CD4-positive, alpha-beta T cell treated with Interleukin-17A for 4 hours (primary cell): Measurements from ENCODE around the gene ELL.
A peak's percentile ranks its signal among the peaks of the same experiment; 100 is the strongest.

Source experiments
- DNase-seq: peaks from one replicate; pipeline ENCODE4 v3.0.0-alpha.2; 2020; ENCODE audit warnings: mixed read lengths

ELL gene

DNA sequence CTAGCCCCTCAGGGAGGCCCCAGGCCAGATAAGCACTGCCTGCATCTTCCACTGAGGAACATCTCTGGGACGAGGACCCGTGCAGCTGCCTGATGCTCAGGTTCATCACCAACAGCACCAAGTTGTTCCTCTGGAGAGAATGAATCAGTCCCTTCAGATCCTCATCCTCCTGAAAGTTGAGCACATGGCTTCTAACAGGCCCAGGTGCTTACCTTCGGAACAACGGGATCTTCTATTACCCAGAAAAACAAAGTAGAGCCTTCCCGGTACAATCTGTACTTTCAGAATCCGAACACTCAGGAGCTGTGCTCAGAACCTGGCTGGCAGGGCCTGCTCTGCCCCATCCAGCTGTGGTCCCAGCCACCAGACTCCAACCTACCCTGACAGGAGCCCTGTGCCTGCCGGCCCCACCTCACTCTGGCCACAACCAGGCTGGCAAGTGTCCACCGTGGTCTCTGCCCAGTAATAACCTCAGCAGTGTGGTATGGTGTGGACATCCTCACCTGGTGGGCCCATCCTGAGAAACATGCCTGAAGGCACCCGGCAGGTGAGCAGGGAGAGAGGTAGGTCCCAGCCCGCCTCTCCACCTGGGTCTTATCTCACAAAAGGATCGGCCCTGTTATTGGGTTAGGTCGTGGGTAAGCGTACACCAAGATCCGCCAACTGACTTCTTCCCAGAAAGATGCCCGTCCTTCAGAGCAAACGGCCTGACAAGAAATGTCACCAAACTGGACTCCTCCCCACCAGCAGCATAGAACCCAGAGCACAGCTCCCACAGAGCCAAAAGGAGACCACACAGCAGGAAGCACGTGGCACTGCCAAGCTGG lies 34.1 kb downstream of the ELL start:
- no peak for DNase-seq

GRCh38 chr19:18486746-18487145 lies 35.1 kb downstream of the ELL start:
- DNase-seq = no peak

DNA sequence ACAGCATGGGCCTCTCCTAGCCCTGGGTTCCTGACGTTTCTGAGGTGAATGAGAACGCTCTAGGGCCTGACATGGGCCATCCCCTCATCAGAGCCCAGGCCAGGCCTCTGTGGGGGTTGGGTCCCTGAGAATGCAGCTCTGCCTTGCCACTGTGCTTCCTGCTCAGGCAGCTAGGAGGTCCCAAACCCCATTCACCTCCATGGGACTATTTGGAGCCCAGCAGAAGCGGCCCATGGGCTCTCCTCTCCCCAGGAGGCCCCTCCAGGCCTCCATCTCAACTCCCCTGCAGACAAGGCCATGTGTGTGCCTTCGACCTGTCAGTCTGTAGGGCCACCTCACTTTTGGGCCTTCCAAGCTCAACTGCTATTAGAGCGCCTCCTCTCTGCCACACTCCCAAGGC lies 36.9 kb downstream of the ELL start:
- DNase-seq = no peak

- no peak for DNase-seq
Observed at GRCh38 chr19:18483119-18483890, 38.6 kb downstream of the ELL start.

DNA sequence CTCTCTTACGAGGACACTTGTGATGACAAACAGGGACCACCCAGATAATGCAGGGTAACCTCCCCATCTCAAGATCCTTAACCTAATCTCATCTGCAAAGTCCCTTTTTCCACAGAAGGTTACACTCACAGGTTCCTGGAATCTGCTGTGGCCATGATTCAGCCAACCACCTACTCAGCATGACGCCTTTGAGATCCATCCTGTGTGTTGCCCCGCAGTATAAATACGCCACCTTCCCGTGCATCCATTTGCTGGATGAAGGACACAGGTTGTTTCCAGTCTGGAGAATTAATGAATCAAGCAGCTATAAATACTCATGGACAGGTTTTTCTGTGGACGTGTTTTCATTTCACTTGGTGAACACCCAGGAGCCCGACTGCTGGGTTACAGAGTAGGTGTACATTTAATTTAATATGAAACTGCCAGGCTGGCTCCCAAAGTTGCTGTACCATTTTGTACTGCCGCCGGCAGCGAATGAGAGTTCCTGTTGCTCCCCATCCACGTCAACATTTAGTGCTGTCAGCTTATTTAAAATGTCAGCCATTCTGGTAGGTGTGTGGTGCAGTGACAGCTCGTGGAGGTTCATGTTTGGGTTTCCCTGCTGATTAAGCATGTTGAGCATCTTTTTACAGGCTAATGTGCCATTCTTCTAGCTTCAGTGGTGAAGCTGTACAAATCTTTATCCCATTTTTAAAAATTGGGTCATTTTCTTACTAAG lies 40.2 kb downstream of the ELL start:
- DNase-seq = no peak

- DNase-seq = no peak
Observed at GRCh38 chr19:18480006-18480691, 41.7 kb downstream of the ELL start.

DNA sequence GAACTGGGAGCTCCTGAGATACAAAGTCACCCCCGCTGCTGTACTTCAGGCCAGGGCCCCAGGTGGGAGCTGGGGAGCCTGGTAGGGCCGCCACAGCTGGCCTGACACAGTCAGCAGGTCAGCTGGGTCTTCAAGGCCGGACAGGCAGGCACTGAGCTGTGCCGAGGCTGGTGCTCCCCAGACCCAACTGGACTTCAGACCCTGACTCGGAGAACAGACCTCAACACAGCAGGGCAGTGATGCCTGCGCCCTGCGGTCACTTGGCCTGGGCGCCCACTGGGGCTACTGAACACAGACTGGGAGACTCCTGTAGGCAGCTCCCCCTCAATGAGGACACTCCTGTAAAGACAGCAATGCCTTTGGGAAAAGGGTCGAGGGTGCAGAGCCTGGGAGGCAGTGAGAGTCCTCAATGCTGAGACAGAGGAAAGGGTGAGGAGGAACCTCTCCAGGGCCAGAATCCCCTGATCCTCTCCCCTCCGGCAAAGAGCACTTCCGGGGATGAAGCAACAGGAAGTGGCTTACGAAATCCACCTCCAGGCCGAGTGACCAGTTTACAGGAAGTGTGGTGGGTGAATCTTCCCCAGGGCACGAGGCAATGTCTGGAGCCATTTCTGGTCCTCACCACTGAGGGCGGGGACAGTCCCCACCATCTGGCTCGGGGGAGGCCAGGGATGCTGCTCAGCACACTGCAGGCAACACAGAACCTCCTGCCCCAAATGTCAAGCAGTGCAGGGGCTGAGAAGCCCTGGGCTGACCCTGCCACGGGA lies 43.1 kb downstream of the ELL start:
- peak; percentile 53 for DNase-seq

DNA sequence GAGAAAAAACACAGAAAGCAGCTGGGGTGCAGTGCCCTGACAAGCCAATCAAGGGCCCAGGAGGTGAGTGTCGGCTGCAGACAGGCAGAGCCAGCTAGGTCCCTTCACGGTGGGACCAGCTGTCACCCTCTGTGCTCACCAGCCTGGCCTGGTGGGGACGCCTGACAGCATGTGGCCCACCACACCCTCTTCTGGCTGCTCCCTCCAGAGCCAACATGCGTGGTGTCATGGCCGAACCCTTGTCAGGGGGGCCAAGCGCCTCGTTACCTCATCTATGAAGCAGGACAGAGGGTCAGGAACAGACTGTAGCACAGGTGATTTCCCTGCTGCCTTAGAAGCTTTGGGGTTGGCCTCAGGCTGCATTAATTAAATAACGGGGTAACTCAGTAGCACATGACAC lies 43.9 kb downstream of the ELL start:
- DNase-seq = no peak

- DNase-seq = no peak
Observed at GRCh38 chr19:18477042-18477779, 44.7 kb downstream of the ELL start.

GRCh38 chr19:18476507-18477041 lies 45.3 kb downstream of the ELL start:
- DNase-seq = no peak

- DNase-seq = no peak
Observed at GRCh38 chr19:18475762-18476331, 46.0 kb downstream of the ELL start.

DNA sequence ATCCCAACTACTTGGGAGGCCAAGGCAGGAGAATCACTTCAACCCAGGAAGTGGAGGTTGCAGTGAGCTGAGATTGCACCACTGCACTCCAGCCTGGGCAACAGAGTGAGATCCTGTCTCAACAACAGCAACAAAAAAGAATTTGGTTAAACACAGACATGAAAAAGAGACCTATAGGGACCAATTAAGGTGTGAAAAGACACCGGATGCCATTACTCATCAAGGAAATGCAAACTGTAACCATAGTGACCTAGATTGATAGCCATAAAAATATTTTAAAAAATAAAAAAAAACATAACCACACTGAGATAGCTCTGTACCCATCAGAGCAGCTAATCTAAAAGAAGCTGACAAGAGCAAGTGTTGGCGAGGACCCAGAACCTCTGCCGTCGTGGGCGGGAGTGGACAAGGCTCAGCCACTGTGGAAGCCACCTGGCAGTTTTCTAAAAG lies 46.8 kb downstream of the ELL start:
- DNase-seq = peak; percentile 52

- no peak for DNase-seq
Observed at GRCh38 chr19:18474366-18474887, 47.4 kb downstream of the ELL start.

DNA sequence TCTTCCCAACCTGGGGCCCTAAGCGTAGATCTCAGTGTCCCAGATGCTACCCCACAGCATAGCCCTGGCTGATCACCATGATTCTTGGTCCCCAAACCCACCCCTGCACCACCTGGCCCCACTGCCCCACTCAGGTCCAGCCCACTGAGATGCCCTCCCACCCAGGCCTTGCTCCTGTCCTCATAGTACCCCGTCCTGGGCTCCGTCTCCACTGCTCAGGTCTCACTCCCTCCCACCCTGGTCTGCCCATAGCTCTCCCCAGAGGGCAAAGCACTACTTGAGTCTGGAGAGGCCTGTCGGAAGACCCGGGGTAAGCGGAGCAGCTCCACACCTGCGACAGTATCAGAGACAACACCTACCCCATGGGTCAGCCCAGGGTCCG lies 48.2 kb downstream of the ELL start:
- no peak for DNase-seq

- no peak for DNase-seq
Observed at GRCh38 chr19:18473003-18473705, 48.7 kb downstream of the ELL start.

- no peak for DNase-seq
Observed at GRCh38 chr19:18470787-18471186, 51.1 kb downstream of the ELL start.

DNA sequence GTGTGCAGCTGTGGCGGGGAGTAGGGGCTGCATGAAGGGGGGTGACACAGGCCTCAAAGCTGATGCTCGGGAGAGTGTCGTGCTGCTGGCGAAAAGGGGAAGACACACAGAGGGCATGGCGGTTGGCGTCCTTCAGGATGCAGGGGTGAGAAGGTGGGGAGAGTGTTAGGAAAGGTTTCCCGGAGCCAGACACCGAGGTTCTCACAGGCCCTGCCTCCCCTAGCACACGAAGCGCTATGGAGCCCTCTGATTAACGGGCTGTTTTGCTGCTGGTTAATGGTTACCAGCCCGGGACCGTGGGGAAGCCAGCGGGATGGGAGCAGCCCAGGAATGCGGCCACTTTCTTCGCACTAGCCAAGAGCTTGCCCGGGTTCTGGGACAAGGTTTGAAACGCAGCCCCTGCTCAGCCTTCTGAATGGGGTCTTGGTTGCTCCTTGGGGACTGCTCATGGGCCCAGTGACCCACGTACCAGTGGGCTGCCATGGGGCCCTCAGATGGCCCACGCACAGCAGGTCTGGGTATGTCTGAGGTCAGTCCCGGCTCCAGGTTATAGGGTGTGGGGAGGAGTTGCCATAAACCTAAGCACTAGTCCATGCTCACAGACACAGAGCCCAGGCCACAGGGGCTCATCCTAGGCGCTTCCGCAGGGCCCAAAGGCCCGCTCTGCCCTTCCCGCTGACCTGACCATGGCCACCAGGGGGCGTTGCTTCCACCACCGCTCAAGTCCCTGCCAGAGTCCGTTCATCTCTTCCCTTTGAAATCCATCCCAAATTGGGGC lies 52.6 kb downstream of the ELL start:
- DNase-seq = peak; percentile 76

GRCh38 chr19:18468517-18468916 lies 53.4 kb downstream of the ELL start:
- DNase-seq = no peak

DNA sequence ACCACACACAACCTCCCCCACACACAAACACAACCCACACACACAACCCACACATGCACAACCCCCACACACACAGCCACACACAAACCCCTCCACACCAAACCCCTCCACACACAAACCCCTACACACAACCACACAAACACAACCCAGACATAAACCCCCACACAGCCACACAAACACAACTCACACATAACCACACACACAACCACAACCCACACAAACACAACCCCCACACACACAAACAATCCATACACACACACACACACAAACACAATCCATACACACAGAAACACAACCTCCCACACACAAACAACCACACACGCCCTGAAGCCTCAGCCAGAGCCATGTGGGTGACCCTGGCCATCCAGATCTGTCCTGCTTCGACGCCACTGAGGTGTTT lies 53.9 kb downstream of the ELL start:
- no peak for DNase-seq
